GM10266 (cell line): ENCODE data around the gene KRTAP29-1.

ENCODE experiments used
- DNase-seq: peaks from one replicate; pipeline ENCODE4 v3.0.0; 2012; ENCODE audit errors: extremely low spot score
- TF ChIP-seq, protein P1 (sequence below): IDR thresholded peaks from 2 replicates; pipeline ENCODE4 v1.5.1; 2012; ENCODE audit warnings: mild to moderate bottlenecking, low read depth; ENCODE audit not compliant: control insufficient read depth, insufficient read depth; ENCODE audit errors: missing control alignments

The KRTAP29-1 gene

DNA sequence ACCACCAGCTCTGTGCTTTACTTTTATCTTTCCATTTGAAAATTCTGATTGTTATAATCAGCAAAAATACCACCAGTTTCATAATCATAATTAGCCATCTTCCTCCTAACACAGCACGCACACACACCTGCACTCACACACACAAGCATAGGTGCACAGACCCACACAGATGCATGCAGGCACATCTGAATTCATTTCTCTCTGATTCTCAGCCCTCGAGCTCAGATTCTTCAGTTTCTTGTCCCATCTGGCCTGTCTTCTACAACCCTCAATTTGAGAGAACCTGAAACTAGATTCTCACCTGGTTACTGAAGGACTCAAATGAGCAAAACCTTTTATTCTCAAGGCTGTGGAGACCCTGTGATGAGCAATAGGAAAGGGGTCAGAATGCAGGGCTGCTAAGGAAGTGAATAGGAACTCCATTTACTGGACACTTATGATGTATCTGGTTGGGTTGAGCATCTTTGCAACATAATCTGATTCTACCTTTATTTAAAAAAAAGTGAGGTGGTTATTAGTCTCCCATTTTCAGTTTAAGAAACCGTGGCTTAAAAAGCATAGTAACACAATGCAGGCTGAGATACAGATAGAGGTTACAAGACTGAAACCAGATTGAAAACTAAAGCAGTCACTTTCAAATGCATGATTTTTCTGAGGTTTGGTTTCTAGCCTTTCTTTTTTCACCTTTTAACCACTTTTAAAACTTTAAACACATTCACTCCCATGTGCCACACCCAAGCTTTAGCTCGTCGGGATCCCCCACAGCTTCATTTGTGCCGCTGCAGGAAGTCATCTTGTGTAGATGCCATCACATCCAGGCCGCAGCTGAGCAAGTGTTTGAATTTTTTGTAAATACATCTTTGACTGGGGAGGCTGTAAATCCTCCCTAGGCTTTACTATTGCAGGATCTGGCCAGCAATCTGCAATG, 38.5 kb upstream of the KRTAP29-1 start:
- DNase-seq: no peak
- TF ChIP-seq, protein P1, sequence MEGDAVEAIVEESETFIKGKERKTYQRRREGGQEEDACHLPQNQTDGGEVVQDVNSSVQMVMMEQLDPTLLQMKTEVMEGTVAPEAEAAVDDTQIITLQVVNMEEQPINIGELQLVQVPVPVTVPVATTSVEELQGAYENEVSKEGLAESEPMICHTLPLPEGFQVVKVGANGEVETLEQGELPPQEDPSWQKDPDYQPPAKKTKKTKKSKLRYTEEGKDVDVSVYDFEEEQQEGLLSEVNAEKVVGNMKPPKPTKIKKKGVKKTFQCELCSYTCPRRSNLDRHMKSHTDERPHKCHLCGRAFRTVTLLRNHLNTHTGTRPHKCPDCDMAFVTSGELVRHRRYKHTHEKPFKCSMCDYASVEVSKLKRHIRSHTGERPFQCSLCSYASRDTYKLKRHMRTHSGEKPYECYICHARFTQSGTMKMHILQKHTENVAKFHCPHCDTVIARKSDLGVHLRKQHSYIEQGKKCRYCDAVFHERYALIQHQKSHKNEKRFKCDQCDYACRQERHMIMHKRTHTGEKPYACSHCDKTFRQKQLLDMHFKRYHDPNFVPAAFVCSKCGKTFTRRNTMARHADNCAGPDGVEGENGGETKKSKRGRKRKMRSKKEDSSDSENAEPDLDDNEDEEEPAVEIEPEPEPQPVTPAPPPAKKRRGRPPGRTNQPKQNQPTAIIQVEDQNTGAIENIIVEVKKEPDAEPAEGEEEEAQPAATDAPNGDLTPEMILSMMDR: no peak

- TF ChIP-seq, protein P1: no peak
- DNase-seq: no peak
Measured at GRCh38 chr17:41340494-41340893, 37.8 kb upstream of the KRTAP29-1 start.

DNA sequence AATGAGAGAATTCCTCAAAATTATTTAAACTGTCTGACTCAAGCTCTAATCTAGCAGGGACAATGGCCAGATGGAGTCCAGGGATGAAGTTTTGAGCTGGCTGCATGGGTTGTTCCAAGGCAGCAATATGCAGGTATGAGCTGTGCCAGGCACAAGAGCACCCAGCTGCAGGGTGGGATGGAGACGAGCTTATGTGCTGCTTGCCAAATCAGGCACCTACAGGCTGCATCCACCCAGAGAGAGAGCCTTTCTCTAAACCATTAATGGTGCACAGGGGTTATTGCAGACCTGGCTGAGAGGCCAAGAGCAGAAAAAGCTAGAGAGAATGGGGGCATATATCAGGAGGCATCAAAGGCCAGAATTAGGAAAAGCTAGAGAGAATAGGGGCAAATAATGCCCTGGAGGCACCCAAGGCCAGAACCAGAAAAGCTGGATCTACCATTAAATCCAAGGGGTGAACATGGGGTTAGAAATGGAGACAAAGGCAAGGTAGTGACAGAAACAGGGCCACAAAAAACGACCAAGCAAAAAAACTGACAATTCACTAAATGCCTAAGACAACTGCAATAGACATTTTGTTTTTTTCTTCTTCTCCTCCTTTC, 37.0 kb upstream of the KRTAP29-1 start:
- DNase-seq: no peak

DNA sequence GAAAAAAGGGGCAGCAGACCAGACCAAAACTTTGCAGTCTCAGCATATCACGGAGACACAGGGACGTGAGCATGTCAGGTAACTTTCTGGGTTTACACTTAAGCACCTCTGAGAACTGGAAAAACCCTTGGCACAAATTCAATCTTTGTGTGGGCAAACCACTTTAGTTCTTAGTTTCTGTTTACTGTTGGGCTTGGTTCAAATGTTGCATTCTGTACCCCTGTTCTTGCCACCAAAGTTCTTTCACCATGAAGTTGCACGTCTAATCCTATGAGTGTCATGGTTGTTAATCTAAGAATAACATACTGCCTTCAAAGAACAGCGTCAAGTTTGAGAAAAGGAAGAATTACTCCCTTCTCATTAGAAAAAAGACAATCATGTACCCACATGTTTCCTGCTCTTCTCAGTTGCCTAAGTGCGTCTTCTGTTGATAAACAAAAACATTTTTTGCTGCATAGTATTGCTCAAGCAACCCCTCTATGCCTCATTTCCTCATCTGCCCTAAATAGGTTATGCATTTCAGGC, 36.4 kb upstream of the KRTAP29-1 start:
- TF ChIP-seq, protein P1: no peak
- DNase-seq: no peak

More for the DNA sequence above, 37.0 kb upstream of the KRTAP29-1 start:
- TF ChIP-seq, protein P1: no peak

DNA sequence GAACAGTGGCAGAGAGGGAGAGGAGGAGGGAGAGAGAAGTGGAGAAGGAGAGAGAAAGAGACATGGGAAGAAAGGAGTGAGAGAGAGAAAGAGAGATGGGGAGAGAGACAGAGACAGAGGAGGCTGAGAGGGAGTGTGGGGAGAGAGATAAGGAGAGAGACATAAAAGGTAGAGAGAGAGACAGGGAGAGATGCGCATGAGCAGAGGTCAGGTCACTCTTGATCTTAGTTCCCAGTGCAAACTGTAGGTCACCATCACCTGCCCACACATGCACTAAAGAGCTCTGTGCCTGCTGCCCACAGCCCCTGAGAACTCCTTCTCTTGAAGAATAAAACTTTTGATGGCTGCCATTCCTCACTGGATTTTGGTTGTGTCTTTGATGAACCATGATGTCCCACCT, 33.1 kb upstream of the KRTAP29-1 start:
- TF ChIP-seq, protein P1: no peak
- DNase-seq: no peak

- TF ChIP-seq, protein P1: no peak
- no peak for DNase-seq
Measured at GRCh38 chr17:41334385-41335305, 32.0 kb upstream of the KRTAP29-1 start.
